ENCODE measurements around the gene ZNF774.
"Not testable (repeated sequence)": the region's sequence is repeated elsewhere in the genome, so short reads cannot be mapped to it uniquely, and the experiment has no call there.

The ZNF774 gene

DNA sequence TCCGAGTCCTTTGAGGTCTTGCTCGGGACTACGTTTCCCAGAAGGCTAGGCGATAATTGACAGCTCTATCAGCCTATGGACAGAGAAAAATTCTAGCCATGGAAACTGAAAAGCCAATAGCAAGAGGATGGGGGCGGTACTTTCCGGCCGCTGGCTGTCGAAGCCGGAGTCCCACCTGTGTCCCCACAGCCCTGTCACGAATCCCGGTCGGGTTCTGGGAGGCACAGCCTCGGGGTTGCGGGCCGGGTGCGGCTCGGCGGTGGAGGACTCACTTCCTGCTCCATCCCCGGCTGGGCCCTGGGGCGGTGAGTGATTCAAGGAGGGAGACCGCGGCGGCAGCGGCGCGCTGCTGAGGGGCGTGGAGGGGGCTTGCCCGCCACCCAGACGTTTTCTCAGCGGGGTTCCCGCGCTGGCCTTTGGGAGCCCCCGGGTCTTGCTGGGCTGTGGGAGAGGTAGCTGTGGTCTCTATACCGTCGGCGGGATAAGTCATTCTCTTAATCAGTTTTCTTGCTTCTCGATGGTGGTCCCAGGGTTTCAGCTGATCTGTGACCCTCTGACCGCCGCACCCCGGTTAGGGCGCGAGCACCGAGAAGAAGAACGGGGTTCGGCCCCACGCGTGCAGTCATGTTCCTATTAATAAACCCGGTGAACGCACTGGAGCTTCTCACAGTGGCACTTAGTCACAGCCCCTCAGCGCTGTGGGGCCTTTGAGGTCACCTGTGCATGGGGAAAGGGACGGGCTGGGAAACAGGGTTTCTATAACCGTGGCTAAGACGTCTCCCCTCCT is at the start of gene ZNF774:
TSS of gene ZNF774 (plus strand) at position 178 of the 787 bp plus-strand sequence. CDS start 2,377 bp downstream, outside the sequence.
- in situ Hi-C loops (cut with MboI; ENCODE audit: low sequenced_read_pairs): no loop called here

- in situ Hi-C loops (cut with MboI; ENCODE audit: low sequenced_read_pairs): not testable (repeated sequence)
Observed at GRCh38 chr15:90305355-90305754, 46.7 kb upstream of the ZNF774 start.

DNA sequence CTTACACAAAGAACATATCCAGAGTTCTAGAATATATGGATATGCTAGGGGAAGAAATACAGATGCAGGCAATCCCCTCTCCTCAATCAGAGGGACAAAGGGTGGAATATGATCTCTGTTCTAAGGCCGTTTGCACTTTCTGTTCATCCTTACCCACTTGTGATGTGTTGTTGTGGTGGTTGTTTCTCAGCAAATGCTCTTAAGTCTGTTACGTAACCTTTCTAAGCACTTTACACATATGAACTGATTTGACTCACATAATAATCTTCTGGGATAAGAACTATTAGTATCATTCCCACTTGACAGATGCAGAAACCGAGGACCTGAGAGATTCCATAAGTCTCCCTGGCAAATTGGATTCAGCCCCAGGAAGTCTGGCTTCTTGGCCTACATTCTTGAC is 46.2 kb upstream of the ZNF774 start:
- in situ Hi-C loops (cut with MboI; ENCODE audit: low sequenced_read_pairs): no loop called here

DNA sequence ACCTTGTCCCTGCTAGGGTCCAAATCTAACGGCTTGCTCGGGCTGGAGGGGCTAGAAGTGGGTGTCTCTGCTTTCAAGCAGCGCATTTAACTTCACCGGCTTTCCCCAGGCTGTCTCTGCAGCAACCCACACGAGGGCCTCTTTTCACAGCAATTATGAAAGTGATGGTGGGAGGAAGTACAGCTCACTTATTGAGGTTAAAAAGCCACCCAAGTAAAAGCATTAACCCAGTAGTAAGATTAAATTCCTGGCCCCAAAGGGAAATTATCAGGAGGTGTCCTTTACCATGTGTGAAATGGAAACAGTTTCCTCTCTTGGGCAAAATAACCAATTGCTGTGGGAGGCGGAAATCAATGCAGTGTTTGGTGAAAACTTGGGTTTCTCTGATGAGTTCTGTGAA is 45.5 kb upstream of the ZNF774 start:
- in situ Hi-C loops (cut with MboI; ENCODE audit: low sequenced_read_pairs): no loop called here

GRCh38 chr15:90307661-90308060 is 44.4 kb upstream of the ZNF774 start:
- in situ Hi-C loops (cut with MboI; ENCODE audit: low sequenced_read_pairs): no loop called here

DNA sequence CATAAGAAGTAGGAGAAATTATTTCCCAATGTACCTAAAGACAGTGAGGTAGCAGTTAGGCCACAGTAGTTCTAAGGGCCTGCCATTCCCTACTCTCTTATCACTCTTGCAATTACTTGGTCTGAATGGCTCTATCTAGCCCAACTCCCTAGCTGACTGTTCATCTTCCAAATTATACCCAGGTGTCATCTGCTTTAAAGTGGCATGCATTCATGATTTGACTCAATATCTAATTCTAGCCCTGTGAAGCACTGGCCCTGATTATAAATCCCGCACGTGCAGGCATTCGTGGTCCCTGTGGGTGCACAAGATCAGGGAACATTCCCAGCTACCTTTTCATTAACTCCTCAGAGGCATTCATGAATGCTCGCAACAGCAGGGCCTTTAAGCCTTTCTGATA is 43.1 kb upstream of the ZNF774 start:
- in situ Hi-C loops (cut with MboI; ENCODE audit: low sequenced_read_pairs): no loop called here

DNA sequence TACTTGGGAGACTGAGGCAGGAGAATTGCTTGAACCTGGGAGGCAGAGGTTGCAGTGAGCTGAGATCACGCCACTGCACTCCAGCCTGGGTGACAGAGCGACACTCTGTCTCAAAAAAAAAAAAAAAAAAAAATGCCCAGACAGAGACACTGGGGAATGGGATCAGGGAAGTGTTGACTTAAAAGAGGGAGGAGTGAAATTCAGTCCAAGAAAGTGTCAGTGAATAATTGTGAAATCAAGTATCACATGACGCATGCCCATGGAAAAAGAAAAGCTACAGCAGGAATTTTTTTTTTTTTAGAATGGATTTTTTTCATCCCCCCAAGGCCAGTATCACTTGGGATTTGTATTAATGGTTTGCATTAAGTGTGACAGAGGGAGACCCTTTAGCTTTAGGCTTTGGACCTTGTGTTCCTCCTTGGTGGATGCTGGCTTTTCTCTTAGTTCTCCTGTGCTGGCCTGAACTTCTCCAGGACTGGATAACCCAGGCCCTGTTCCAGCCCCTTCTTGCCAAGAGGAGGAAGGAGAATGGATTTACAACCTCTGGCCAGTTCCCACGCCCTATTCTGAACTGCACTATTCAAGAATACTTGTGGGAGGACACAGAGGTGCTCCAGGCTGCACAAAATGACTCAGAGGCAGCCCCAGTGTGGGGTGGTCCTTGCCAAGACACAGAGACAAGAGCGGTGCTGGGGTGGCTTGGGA is 36.7 kb upstream of the ZNF774 start:
- in situ Hi-C loops (cut with MboI; ENCODE audit: low sequenced_read_pairs): no loop called here

GRCh38 chr15:90316139-90316538 is 35.9 kb upstream of the ZNF774 start:
- in situ Hi-C loops (cut with MboI; ENCODE audit: low sequenced_read_pairs): no loop called here

- in situ Hi-C loops (cut with MboI; ENCODE audit: low sequenced_read_pairs): no loop called here
Observed at GRCh38 chr15:90318591-90318990, 33.5 kb upstream of the ZNF774 start.

- in situ Hi-C loops (cut with MboI; ENCODE audit: low sequenced_read_pairs): no loop called here
Observed at GRCh38 chr15:90320062-90320884, 31.8 kb upstream of the ZNF774 start.

DNA sequence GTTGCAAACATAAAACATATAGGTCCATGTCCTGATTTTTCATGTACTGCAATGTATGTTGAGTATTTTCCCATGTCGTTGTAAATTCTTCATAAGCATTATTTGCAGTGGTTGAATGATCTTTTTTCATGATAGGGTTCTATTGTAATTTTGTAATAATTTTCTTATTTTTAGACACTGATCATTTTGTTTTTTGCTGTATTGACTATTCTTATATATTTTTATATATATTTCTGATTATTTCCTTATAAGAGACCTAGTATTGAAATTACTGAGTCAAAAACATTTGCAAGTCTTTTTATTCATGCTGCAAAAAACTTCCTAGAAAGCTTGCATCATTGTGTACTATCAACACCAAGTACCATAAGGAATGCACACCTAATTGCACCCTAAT is 31.2 kb upstream of the ZNF774 start:
- in situ Hi-C loops (cut with MboI; ENCODE audit: low sequenced_read_pairs): no loop called here

GRCh38 chr15:90322538-90322937 is 29.5 kb upstream of the ZNF774 start:
- in situ Hi-C loops (cut with MboI; ENCODE audit: low sequenced_read_pairs): no loop called here

DNA sequence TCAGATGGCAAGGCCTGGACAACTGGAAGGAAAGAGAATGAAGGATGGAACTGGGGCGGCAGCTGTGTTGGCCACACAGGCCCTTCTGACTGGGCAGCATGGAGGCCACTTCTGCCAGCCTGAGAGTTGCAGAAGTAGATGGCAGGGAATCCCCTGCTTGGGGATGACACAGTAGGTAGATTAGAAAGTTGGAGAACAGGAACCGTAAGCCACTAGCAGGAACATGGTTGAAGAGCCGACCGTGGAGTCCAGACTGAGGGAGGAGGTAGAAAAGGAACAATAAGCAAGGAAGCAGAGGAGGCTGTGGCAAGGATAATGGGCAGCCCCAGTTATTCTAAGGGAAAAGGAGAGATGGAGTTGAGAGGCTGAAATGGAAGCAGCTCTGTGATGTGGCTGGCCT is 26.4 kb upstream of the ZNF774 start:
- in situ Hi-C loops (cut with MboI; ENCODE audit: low sequenced_read_pairs): no loop called here

GRCh38 chr15:90326441-90326840 is 25.6 kb upstream of the ZNF774 start:
- in situ Hi-C loops (cut with MboI; ENCODE audit: low sequenced_read_pairs): no loop called here

- in situ Hi-C loops (cut with MboI; ENCODE audit: low sequenced_read_pairs): no loop called here
Observed at GRCh38 chr15:90327311-90327710, 24.8 kb upstream of the ZNF774 start.

GRCh38 chr15:90334304-90334731 is 17.8 kb upstream of the ZNF774 start:
- in situ Hi-C loops (cut with MboI; ENCODE audit: low sequenced_read_pairs): no loop called here

DNA sequence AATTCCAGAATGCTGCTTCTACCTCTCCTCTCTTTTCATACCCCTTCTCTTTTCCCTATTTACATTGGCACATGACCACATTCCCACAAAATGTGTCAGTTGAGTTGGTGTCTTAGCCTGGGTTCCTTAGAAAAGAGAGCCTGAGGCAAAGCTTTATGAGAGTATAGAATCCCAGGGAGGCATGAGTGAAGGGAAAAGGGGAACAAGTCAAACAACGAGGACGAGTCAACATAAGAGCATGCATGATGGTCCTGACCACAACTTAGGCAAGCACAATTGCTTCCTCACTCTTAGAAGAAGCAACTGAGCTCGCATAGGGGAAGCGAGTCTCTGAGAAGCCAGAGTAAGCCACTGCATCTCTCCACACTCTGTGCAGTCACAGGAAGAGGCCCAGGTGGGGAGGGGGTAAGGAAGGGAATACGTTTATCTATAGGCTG is 15.4 kb upstream of the ZNF774 start:
- in situ Hi-C loops (cut with MboI; ENCODE audit: low sequenced_read_pairs): no loop called here

- in situ Hi-C loops (cut with MboI; ENCODE audit: low sequenced_read_pairs): no loop called here
Observed at GRCh38 chr15:90337256-90337655, 14.8 kb upstream of the ZNF774 start.

DNA sequence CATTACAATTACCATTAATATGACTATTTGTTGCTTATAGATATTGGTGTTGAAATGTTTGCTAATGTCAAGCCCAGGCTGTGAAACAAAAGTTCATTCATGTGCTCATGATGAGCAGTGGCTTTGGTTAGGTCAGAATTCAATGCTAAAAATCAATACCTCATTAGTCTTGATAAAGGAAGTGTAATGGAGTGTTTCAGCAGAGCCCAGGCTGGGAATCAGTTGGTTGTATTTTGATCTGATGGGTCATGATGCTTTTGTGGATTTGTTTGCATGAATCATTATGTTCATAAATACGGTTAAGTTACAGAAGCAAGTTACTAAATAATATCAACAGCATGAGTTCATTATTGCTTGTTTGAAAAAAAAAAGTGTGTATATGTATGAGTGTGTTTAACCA is 13.6 kb upstream of the ZNF774 start:
- in situ Hi-C loops (cut with MboI; ENCODE audit: low sequenced_read_pairs): no loop called here

- in situ Hi-C loops (cut with MboI; ENCODE audit: low sequenced_read_pairs): no loop called here
Observed at GRCh38 chr15:90340345-90340744, 11.7 kb upstream of the ZNF774 start.

DNA sequence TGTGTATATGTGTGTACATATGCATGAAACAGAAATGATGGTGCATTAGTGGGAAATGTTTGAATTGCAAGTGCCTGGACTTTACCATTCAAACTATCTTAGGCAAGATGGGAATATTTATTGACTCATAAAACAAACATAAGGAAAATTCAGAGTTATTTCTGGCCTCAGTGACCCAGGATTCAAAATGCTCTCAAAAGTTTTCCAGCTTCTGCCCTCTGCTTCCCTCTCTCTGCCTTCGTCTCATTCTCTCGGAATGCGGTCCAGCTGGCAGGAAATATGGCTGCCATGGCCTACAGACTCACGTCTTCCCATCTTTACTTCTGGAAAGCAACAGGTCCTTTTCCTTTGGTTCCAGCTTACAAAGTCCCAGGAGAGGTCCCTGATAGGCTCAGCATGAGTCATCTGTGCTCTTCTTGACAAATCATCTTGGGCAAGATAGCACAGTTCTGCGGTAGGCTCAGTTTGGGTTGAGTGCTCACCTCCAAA is 8.7 kb upstream of the ZNF774 start:
- in situ Hi-C loops (cut with MboI; ENCODE audit: low sequenced_read_pairs): no loop called here
